Mononuclear cell (primary cell): Measurements from ENCODE around the gene RAB36. TPM values are rescaled to one million over a fixed set of nuclear protein-coding genes. Genes with fewer than 3 reads are reported as not detected.

ENCODE experiments used
- H3K27me3 ChIP-seq: 2 replicates; pipeline ENCODE4 v1.6.0; 2011; ENCODE audit warnings: low read length, control low read depth; ENCODE audit not compliant: insufficient read depth
- H3K4me1 ChIP-seq: 2 replicates; pipeline ENCODE4 v1.5.1; 2011; ENCODE audit warnings: mild to moderate bottlenecking, low read length, control low read depth; ENCODE audit not compliant: insufficient read depth
- H3K4me3 ChIP-seq: 2 replicates; pipeline ENCODE4 v1.5.1; 2011; ENCODE audit warnings: mild to moderate bottlenecking, low read length, moderate library complexity
- H3K9me3 ChIP-seq: 2 replicates; pipeline ENCODE4 v1.5.1; 2011; ENCODE audit warnings: low read depth, mild to moderate bottlenecking, control low read depth, low read length
- total RNA-seq: library from RNA; depleted of rRNA; stranded (reverse); fragments of >200 nt; gene quantifications from one replicate; pipeline ENCODE4 v1.2.3, GENCODE V29; 2012

The RAB36 gene
- total RNA-seq, 1 donor, result not detected

GRCh38 chr22:23114721-23115020 is 30.6 kb upstream of the RAB36 start:
- Histone ChIP-seq H3K27me3 (no peaks in the 10 kb centered on the region), H3K4me3 (no peak overlapping the region), H3K9me3 (no peaks in the 10 kb centered on the region), H3K4me1 (peaks cover 6% of the 10 kb centered on the region)

DNA sequence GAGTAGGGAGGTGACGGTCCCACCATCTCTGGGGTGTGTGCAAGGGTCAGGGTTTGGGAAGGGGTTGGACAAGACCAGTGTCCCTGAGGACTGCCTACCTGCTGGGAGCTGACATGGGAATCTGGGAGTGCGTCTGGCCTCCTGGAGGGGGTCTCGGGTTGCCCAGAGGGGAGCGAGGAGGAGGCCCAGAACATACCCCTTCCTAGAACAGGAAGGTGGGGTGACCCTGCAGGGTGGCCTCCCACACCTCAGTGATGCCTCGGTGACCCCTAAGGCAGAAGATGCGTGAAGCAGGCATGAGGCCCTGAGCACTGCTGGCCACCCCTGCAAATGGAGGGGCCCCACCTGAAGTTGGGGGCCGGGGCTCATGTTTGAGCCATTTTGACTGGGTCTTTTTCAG is 29.9 kb upstream of the RAB36 start:
- Histone ChIP-seq H3K4me3 (no peak overlapping the region), H3K4me1 (peaks cover 10% of the 10 kb centered on the region), H3K27me3 (no peaks in the 10 kb centered on the region), H3K9me3 (no peaks in the 10 kb centered on the region)

- Histone ChIP-seq H3K4me3 (no peak overlapping the region), H3K27me3 (no peaks in the 10 kb centered on the region), H3K9me3 (no peaks in the 10 kb centered on the region), H3K4me1 (peaks cover 10% of the 10 kb centered on the region)
Observed at GRCh38 chr22:23115825-23116494, 29.3 kb upstream of the RAB36 start.

DNA sequence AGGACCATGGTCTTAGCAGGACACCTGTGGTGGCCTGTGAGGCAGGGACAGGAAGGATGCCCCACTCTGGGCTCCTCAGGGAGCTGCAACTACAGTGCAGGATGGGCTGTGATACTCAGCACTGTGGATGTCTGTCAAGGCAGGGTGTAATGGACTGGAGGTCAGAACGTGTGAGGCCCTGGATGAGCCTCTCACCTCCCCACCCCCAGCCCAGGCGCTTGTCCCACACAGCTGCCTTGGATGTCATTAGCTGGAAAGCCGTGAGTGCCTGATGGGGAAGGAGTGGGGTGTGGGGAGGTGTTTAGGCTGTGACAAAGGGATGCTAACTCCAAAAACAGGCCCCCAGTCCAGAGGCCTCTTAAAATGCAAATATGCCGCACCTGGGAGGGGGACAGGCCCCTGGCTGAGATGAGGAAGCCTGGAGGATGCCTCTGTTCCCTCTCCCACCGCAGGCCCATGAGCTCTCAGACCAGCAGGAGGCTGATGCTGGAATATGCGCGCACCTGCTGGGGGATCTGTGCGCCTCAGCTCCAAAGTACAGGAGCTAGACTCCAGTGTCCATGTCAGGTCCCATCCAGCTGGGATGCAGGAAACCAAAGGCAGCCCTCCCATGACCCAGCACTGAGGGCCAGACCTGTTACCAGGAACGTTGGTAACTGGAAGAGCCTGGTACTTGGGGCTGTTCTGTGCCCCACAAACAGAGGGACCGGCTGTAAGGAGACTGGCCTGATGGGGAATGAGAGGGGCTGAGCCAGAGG is 28.6 kb upstream of the RAB36 start:
- Histone ChIP-seq H3K4me3 (no peak overlapping the region), H3K9me3 (no peaks in the 10 kb centered on the region), H3K4me1 (peaks cover 10% of the 10 kb centered on the region), H3K27me3 (no peaks in the 10 kb centered on the region)

GRCh38 chr22:23117275-23117674 is 28.0 kb upstream of the RAB36 start:
- Histone ChIP-seq H3K9me3 (no peaks in the 10 kb centered on the region), H3K4me1 (peaks cover 10% of the 10 kb centered on the region), H3K4me3 (no peak overlapping the region), H3K27me3 (no peaks in the 10 kb centered on the region)

- no peaks in the 10 kb centered on the region for H3K9me3 ChIP-seq
Observed at GRCh38 chr22:23117891-23118646, 27.2 kb upstream of the RAB36 start.

GRCh38 chr22:23118647-23119493 is 26.4 kb upstream of the RAB36 start:
- Histone ChIP-seq H3K4me3 (no peak overlapping the region), H3K4me1 (peaks cover 10% of the 10 kb centered on the region), H3K27me3 (no peaks in the 10 kb centered on the region), H3K9me3 (no peaks in the 10 kb centered on the region)

More at GRCh38 chr22:23117891-23118646, 27.2 kb upstream of the RAB36 start:
- Histone ChIP-seq H3K27me3 (no peaks in the 10 kb centered on the region), H3K4me3 (no peak overlapping the region), H3K4me1 (peaks cover 10% of the 10 kb centered on the region)

- no peaks in the 10 kb centered on the region for H3K9me3 ChIP-seq
- H3K27me3 ChIP-seq, result no peaks in the 10 kb centered on the region
- H3K4me3 ChIP-seq, result no peak overlapping the region
- H3K4me1 ChIP-seq, result peaks cover 10% of the 10 kb centered on the region
Observed at GRCh38 chr22:23119494-23120414, 25.5 kb upstream of the RAB36 start.

- Histone ChIP-seq H3K9me3 (no peaks in the 10 kb centered on the region), H3K4me3 (no peak overlapping the region), H3K27me3 (no peaks in the 10 kb centered on the region), H3K4me1 (peaks cover 10% of the 10 kb centered on the region)
Observed at GRCh38 chr22:23120415-23120899, 24.8 kb upstream of the RAB36 start.

DNA sequence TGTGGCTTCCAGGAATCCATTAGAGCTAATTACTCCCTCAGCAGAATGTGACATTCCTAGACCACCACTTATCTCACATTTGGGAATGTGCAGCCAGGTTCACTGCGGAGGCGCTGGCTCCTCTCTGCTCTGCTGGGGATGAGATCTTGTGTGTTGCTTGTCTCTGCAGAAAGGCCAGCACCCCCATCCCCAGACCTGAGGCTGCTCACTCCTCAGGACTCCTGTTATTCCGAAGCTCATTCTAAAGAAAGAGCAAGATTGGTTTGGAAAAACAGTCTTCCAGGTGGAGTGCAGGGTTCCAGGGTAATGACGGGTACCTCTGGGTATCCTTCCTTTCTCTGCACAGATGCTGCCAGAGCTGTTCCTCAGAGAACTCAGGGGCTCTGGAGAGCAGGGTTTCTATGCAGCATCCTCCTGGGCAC is 24.3 kb upstream of the RAB36 start:
- peaks cover 10% of the 10 kb centered on the region for H3K4me1 ChIP-seq
- no peak overlapping the region for H3K4me3 ChIP-seq
- H3K27me3 ChIP-seq, result no peaks in the 10 kb centered on the region
- no peaks in the 10 kb centered on the region for H3K9me3 ChIP-seq

DNA sequence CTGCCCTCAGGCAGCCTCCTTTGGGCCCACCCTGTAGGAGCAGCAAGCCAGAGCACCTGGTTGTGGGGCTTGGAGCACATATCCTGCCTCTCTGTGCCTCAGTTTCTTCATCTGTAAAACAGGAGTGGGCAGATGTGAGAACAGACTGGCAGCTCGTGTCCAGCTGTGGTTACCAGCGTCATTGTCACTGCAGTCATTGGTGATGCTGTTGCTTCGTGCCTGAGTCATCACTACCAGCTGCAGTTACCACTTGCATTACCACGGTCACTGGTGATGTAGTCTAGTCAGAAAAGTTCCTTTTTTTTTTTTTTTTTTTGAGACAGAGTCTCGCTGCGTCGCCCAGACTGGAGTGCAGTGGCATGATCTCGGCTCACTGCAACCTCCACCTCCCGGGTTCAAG is 23.9 kb upstream of the RAB36 start:
- Histone ChIP-seq H3K4me1 (peaks cover 10% of the 10 kb centered on the region), H3K9me3 (no peaks in the 10 kb centered on the region), H3K4me3 (no peak overlapping the region), H3K27me3 (no peaks in the 10 kb centered on the region)

- Histone ChIP-seq H3K9me3 (no peaks in the 10 kb centered on the region), H3K4me3 (no peak overlapping the region), H3K4me1 (peaks cover 10% of the 10 kb centered on the region), H3K27me3 (no peaks in the 10 kb centered on the region)
Observed at GRCh38 chr22:23122216-23122957, 22.9 kb upstream of the RAB36 start.

GRCh38 chr22:23122992-23123803 is 22.1 kb upstream of the RAB36 start:
- H3K4me1 ChIP-seq, result peaks cover 10% of the 10 kb centered on the region
- no peak overlapping the region for H3K4me3 ChIP-seq
- H3K9me3 ChIP-seq, result no peaks in the 10 kb centered on the region
- no peaks in the 10 kb centered on the region for H3K27me3 ChIP-seq
